H9 (cell line): ENCODE data around the gene SCN5A. TPM values are rescaled to one million over a fixed set of nuclear protein-coding genes. Genes with fewer than 3 reads are reported as not detected.

ENCODE experiments used
- DNase-seq: peaks from one replicate; pipeline ENCODE4 v3.0.0-alpha.2; 2017
- H2AFZ ChIP-seq: one replicate; pipeline ENCODE4 v1.6.1; 2013; ENCODE audit warnings: mild to moderate bottlenecking, low read length, control low read depth, moderate library complexity
- H2AK5ac ChIP-seq: 2 replicates; pipeline ENCODE4 v1.6.1; 2013; ENCODE audit warnings: low read length, control low read depth, mixed read lengths; ENCODE audit not compliant: insufficient read length
- H2BK120ac ChIP-seq: one replicate; pipeline ENCODE4 v1.6.1; 2013; ENCODE audit warnings: low read depth, mild to moderate bottlenecking, low read length, control low read depth, inconsistent platforms; ENCODE audit not compliant: poor library complexity, severe bottlenecking
- H2BK12ac ChIP-seq: 2 replicates; pipeline ENCODE4 v1.6.1; 2013; ENCODE audit warnings: low read length, control low read depth, mixed read lengths, low read depth; ENCODE audit not compliant: insufficient read length
- H2BK15ac ChIP-seq: 2 replicates; pipeline ENCODE4 v1.6.1; 2013; ENCODE audit warnings: low read depth, low read length, control low read depth
- H2BK20ac ChIP-seq: one replicate; pipeline ENCODE4 v1.6.1; 2013; ENCODE audit warnings: low read depth, mild to moderate bottlenecking, low read length, control low read depth, inconsistent platforms; ENCODE audit not compliant: poor library complexity, severe bottlenecking
- H2BK5ac ChIP-seq: 2 replicates; pipeline ENCODE4 v1.6.1; 2013; ENCODE audit warnings: low read length, control low read depth, mixed read lengths; ENCODE audit not compliant: insufficient read length
- H3K14ac ChIP-seq: 2 replicates; pipeline ENCODE4 v1.6.1; 2013; ENCODE audit warnings: low read length, control low read depth; ENCODE audit not compliant: insufficient read depth
- H3K18ac ChIP-seq: 2 replicates; pipeline ENCODE4 v1.6.1; 2013; ENCODE audit warnings: low read depth, mild to moderate bottlenecking, mixed read lengths, low read length, control low read depth; ENCODE audit not compliant: insufficient read length
- H3K23ac ChIP-seq: 2 replicates; pipeline ENCODE4 v1.6.1; 2013; ENCODE audit warnings: low read length, control low read depth, mixed read lengths, low read depth; ENCODE audit not compliant: insufficient read length
- H3K23me2 ChIP-seq: 2 replicates; pipeline ENCODE4 v1.6.1; 2013; ENCODE audit warnings: low read depth, mild to moderate bottlenecking, mixed read lengths, low read length, control low read depth; ENCODE audit not compliant: insufficient read length, poor library complexity, severe bottlenecking
- H3K27ac ChIP-seq: 2 replicates; pipeline ENCODE4 v1.5.1; 2013; ENCODE audit warnings: low read length, control low read depth, mixed read lengths, low read depth; ENCODE audit not compliant: insufficient read length
- H3K27me3 ChIP-seq: 2 replicates; pipeline ENCODE4 v1.6.1; 2013; ENCODE audit warnings: low read length, control low read depth, inconsistent platforms; ENCODE audit not compliant: insufficient read depth
- H3K4ac ChIP-seq: 2 replicates; pipeline ENCODE4 v1.6.1; 2013; ENCODE audit warnings: low read depth, mild to moderate bottlenecking, control low read depth, inconsistent platforms, low read length, moderate library complexity
- H3K4me1 ChIP-seq: 2 replicates; pipeline ENCODE4 v1.6.1; 2013; ENCODE audit warnings: low read length, control low read depth, inconsistent platforms; ENCODE audit not compliant: insufficient read depth
- H3K4me2 ChIP-seq: 2 replicates; pipeline ENCODE4 v1.6.1; 2013; ENCODE audit warnings: low read length, control low read depth, mixed read lengths; ENCODE audit not compliant: insufficient read length, insufficient read depth
- H3K56ac ChIP-seq: 2 replicates; pipeline ENCODE4 v1.6.1; 2013; ENCODE audit warnings: low read depth, mild to moderate bottlenecking, mixed read lengths, low read length, control low read depth; ENCODE audit not compliant: insufficient read length
- H3K79me1 ChIP-seq: 2 replicates; pipeline ENCODE4 v1.6.1; 2013; ENCODE audit warnings: low read depth, mild to moderate bottlenecking, moderate library complexity, low read length, control low read depth, inconsistent platforms; ENCODE audit not compliant: insufficient read depth, poor library complexity, severe bottlenecking
- H3K79me2 ChIP-seq: 2 replicates; pipeline ENCODE4 v1.6.1; 2013; ENCODE audit warnings: low read length, control low read depth, inconsistent platforms; ENCODE audit not compliant: insufficient read depth
- H3K9ac ChIP-seq: 2 replicates; pipeline ENCODE4 v1.6.1; 2013; ENCODE audit warnings: low read length, control low read depth, mixed read lengths; ENCODE audit not compliant: insufficient read length; ENCODE audit errors: extremely low read depth
- H3K9me3 ChIP-seq: one replicate; pipeline ENCODE4 v1.6.1; 2013; ENCODE audit warnings: low read depth, low read length, inconsistent platforms; ENCODE audit not compliant: control insufficient read depth
- H3T11ph ChIP-seq: one replicate; pipeline ENCODE4 v1.6.1; 2013; ENCODE audit warnings: mild to moderate bottlenecking, low read length, control low read depth, inconsistent platforms
- H4K20me1 ChIP-seq: one replicate; pipeline ENCODE4 v1.6.1; 2013; ENCODE audit not compliant: control insufficient read depth, insufficient read length, insufficient read depth
- H4K5ac ChIP-seq: 2 replicates; pipeline ENCODE4 v1.6.1; 2013; ENCODE audit warnings: low read depth, mild to moderate bottlenecking, mixed read lengths, low read length, control low read depth; ENCODE audit not compliant: insufficient read length
- H4K8ac ChIP-seq: replicated peaks from 2 replicates; pipeline ENCODE4 v1.6.1; 2013; ENCODE audit warnings: low read length, control low read depth, mixed read lengths, low read depth; ENCODE audit not compliant: insufficient read length
- H4K91ac ChIP-seq: 2 replicates; pipeline ENCODE4 v1.6.1; 2013; ENCODE audit warnings: low read depth, mild to moderate bottlenecking, moderate library complexity, mixed read lengths, low read length, control low read depth; ENCODE audit not compliant: insufficient read length
- H3K27ac Mint-ChIP-seq, 3 experiments: 2 replicates in 2 of 3; 3 replicates in 1 of 3; pipeline ENCODE4 v1.8.0; 2020 to 2021; ENCODE audit warnings: mixed read lengths in 3 of 3, mild to moderate bottlenecking in 1 of 3, moderate library complexity in 1 of 3
- H3K27me3 Mint-ChIP-seq: 2 replicates; pipeline ENCODE4 v1.8.0; 2021; ENCODE audit warnings: low read depth, mild to moderate bottlenecking, moderate library complexity, mixed read lengths
- H3K36me3 Mint-ChIP-seq, 3 experiments: 2 replicates in 2 of 3; 3 replicates in 1 of 3; pipeline ENCODE4 v1.8.0; 2020 to 2021; ENCODE audit warnings: low read depth in 3 of 3, mixed read lengths in 3 of 3; ENCODE audit not compliant: insufficient read depth in 1 of 3
- H3K4me1 Mint-ChIP-seq, 2 experiments: 2 replicates each; pipeline ENCODE4 v1.8.0; 2020; ENCODE audit warnings: mixed read lengths in 2 of 2
- H3K4me3 Mint-ChIP-seq, 2 experiments: 2 replicates in 1 of 2; 3 replicates in 1 of 2; pipeline ENCODE4 v1.8.0; 2020 to 2021; ENCODE audit warnings: mild to moderate bottlenecking in 2 of 2, mixed read lengths in 2 of 2, moderate library complexity in 1 of 2
- H3K9me3 Mint-ChIP-seq, 2 experiments: 2 replicates in 1 of 2; 3 replicates in 1 of 2; pipeline ENCODE4 v1.8.0; 2020; ENCODE audit warnings: mild to moderate bottlenecking in 2 of 2, mixed read lengths in 2 of 2, moderate library complexity in 1 of 2
- CTCF ChIP-seq: fragments of 200-600 bp; sonication (generic); conservative IDR thresholded peaks from 3 replicates; pipeline ENCODE4 v1.8.0; 2021; ENCODE audit warnings: antibody characterized with exemption, mild to moderate bottlenecking
- WGBS: extraction: QIAGEN DNeasy Blood & Tissue Kit; methylation state at CpG from one replicate; pipeline ENCODE4 v1.1.7; 2013; ENCODE audit warnings: missing lambda C conversion rate, low lambda C conversion rate, mixed read lengths; ENCODE audit not compliant: insufficient read length; ENCODE audit errors: extremely low coverage; 5-methylcytosine and 5-hydroxymethylcytosine counted together
- total RNA-seq: library from RNA; stranded (reverse); gene quantifications from 2 replicates; pipeline ENCODE4 v1.2.1, GENCODE V29; 2021

The SCN5A gene
- total RNA-seq, 1 experiment from 2014 or later: 6.5 TPM

GRCh38 chr3:38613426-38613825 lies 36.1 kb downstream of the SCN5A start:
- Histone ChIP-seq H3T11ph (no peak overlapping the region), H3K27me3 (no peaks in the 10 kb centered on the region), H3K56ac (no peak overlapping the region), H3K4me1 (no peaks in the 10 kb centered on the region), H3K23ac (no peak overlapping the region), H3K9ac (no peak overlapping the region), H3K9me3 (no peaks in the 10 kb centered on the region), H2BK15ac (no peak overlapping the region), H4K5ac (no peak overlapping the region), H3K79me1 (no peaks in the 10 kb centered on the region), H2AFZ (no peak overlapping the region), H2BK12ac (no peak overlapping the region), H3K14ac (no peak overlapping the region), H3K23me2 (no peaks in the 10 kb centered on the region), H3K79me2 (no peaks in the 10 kb centered on the region), H2AK5ac (no peak overlapping the region), H4K91ac (no peak overlapping the region), H2BK20ac (no peak overlapping the region), H3K4me2 (no peak overlapping the region), H3K18ac (no peak overlapping the region), H4K8ac (no peak overlapping the region), H3K27ac (no peak overlapping the region), H2BK120ac (no peak overlapping the region), H3K4ac (no peak overlapping the region), H2BK5ac (no peak overlapping the region), H4K20me1 (no peaks in the 10 kb centered on the region)
- Mint-ChIP-seq H3K4me1 (peaks cover 14 to 17% of the 10 kb centered on the region in 2 experiments), H3K9me3 (no peaks in the 10 kb centered on the region), H3K36me3 (peaks cover 0 to 2% (median 0%) of the 10 kb centered on the region in 3 experiments; a peak in 1 of 7 replicates), H3K4me3 (no peak overlapping the region), H3K27ac (no peak overlapping the region), H3K27me3 (peaks cover 8% of the 10 kb centered on the region)
- TF ChIP-seq CTCF: no peak
- no CpG with 5 or more reads among the region's 5 CpGs for WGBS
- no peak for DNase-seq
